Breast epithelium (tissue), 3 donors: Measurements from ENCODE around the gene TUBB4B.

ENCODE experiments used
- POLR2A ChIP-seq: fragments of 450-650 bp; IDR thresholded peaks from one replicate; pipeline ENCODE4 v1.6.1; 2016; ENCODE audit warnings: antibody characterized with exemption, mild to moderate bottlenecking, moderate library complexity
- POLR2AphosphoS5 ChIP-seq, 3 donors: sonication (generic); formaldehyde crosslinking; IDR thresholded peaks; one replicate each; pipeline ENCODE4 v1.6.1; 2017; ENCODE audit warnings: antibody characterized with exemption in 3 of 3
- TF ChIP-seq, protein P1 (sequence below), 3 donors: fragments of 450-650 bp; IDR thresholded peaks; one replicate each; pipeline ENCODE4 v1.5.1; 2016 to 2017; ENCODE audit warnings: antibody characterized with exemption in 3 of 3, mild to moderate bottlenecking in 3 of 3, moderate library complexity in 3 of 3

DNA sequence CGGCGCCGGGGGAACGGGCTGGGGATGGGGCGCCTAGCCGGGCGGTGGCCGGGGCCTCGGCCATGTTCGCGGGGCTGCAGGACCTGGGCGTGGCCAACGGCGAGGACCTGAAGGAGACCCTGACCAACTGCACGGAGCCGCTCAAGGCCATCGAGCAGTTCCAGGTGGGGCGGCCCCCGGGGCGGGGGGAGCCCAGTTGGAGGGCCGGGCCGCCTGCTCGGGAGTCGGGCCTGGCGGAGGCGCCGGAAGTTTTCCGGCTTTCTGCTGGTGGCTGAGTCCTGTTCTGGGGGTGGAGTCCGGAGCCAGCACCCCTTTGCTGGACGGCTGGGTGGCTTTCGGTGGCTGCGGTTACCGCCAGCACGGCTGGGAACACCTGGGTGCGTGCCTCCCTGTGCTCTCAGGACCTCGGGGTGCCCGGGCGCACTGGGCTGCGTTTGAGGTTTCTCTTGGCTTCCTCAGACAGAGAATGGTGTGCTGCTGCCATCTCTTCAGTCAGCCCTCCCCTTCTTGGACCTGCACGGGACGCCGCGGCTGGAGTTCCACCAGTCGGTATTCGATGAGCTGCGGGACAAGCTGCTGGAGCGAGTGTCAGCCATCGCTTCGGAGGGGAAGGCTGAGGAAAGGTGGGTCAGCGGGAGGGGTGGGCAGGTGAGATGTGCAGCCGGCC, 14.5 kb downstream of the TUBB4B start:
- TF ChIP-seq, protein P1, sequence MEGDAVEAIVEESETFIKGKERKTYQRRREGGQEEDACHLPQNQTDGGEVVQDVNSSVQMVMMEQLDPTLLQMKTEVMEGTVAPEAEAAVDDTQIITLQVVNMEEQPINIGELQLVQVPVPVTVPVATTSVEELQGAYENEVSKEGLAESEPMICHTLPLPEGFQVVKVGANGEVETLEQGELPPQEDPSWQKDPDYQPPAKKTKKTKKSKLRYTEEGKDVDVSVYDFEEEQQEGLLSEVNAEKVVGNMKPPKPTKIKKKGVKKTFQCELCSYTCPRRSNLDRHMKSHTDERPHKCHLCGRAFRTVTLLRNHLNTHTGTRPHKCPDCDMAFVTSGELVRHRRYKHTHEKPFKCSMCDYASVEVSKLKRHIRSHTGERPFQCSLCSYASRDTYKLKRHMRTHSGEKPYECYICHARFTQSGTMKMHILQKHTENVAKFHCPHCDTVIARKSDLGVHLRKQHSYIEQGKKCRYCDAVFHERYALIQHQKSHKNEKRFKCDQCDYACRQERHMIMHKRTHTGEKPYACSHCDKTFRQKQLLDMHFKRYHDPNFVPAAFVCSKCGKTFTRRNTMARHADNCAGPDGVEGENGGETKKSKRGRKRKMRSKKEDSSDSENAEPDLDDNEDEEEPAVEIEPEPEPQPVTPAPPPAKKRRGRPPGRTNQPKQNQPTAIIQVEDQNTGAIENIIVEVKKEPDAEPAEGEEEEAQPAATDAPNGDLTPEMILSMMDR (IDR thresholded peaks at IDR 0.05): no peak
- no peak for TF ChIP-seq POLR2A
- TF ChIP-seq POLR2AphosphoS5 (IDR thresholded peaks at IDR 0.05): no peak
